Mammary epithelial cell (primary cell): ENCODE results near the gene MACROH2A1.

ENCODE experiments used
- CTCF ChIP-seq, 2 donors: IDR thresholded peaks in 1 of 2; conservative IDR thresholded peaks in 1 of 2; 2 replicates each; pipeline ENCODE4 v1.5.1; 2011 to 2012; ENCODE audit warnings: inconsistent platforms in 2 of 2, low read length in 2 of 2, mild to moderate bottlenecking in 2 of 2, control low read depth in 1 of 2, low read depth in 1 of 2; ENCODE audit not compliant: insufficient read depth in 1 of 2; ENCODE audit errors: extremely low read depth in 1 of 2
- EZH2 ChIP-seq: IDR thresholded peaks from 2 replicates; pipeline ENCODE4 v1.6.1; 2012; ENCODE audit warnings: low read length, inconsistent platforms, borderline replicate concordance

- TF ChIP-seq CTCF (conservative IDR thresholded peaks at IDR 0.05 in 1 of 2, IDR thresholded peaks at IDR 0.05 in 1 of 2; ENCODE audit: extremely low read depth in 1 of 2, insufficient read depth in 1 of 2, low read depth in 1 of 2, low read length in 2 of 2) (no peak), EZH2 (no peak)
Observed at GRCh38 chr5:135324160-135324559, 74.9 kb downstream of the MACROH2A1 start.
